Measurements from ENCODE around the gene CACNA2D4. TPM values are rescaled to one million over a fixed set of nuclear protein-coding genes. Genes with fewer than 3 reads are reported as not detected.

Gene CACNA2D4
- total RNA-seq, 1 experiment from 2014 or later = not detected

DNA sequence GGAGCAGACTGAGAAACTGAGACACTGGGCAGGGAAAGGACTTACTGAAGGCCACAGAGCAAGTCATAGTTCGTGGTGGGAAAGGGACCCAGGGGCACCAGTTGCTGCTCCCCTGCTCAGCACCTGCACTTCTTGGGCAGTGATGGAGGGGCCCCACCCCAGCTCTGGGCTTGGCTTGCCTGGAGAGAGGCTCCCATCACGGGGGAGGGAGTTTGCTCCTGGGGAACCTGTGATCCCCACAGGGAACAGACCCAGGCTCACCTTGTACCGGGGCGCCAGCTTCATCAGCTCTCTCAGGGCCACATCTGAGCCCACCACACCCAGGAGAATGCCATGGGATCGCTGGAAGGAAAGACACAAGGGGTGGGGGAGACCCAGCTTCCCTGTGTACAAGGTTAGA, 39.8 kb downstream of the CACNA2D4 start:
- ATAC-seq (no peak), DNase-seq (no peak)
- Histone ChIP-seq H3K4me3 (ENCODE audit: low read length) (no peak overlapping the region), H3K27me3 (ENCODE audit: low read length) (peaks cover 36% of the 10 kb centered on the region), H3K9me3 (ENCODE audit: low read length) (no peaks in the 10 kb centered on the region), H3F3A (ENCODE audit: low read length, unreplicated experiment) (no peaks in the 10 kb centered on the region), H3K9me2 (replicated peaks; ENCODE audit: low read length) (no peaks in the 10 kb centered on the region), H3K36me3 (ENCODE audit: low read depth, low read length) (no peaks in the 10 kb centered on the region), H4K20me1 (ENCODE audit: low read length) (no peaks in the 10 kb centered on the region), H3K79me2 (ENCODE audit: low read length) (no peaks in the 10 kb centered on the region), H2AFZ (ENCODE audit: low read length) (no peak overlapping the region), H3K4me2 (ENCODE audit: low read length) (no peak overlapping the region), H3K4me1 (ENCODE audit: insufficient read depth, low read length) (no peaks in the 10 kb centered on the region), H3K27ac (ENCODE audit: low read length) (no peak overlapping the region), H3K9ac (ENCODE audit: low read length) (no peak overlapping the region)
- TF ChIP-seq EZH2 (IDR thresholded peaks at IDR 0.05; ENCODE audit: low read length, unreplicated experiment) = no peak
- TF ChIP-seq EZH2phosphoT487 (IDR thresholded peaks at IDR 0.05; ENCODE audit: borderline replicate concordance, low read length) = no peak
- ChIA-PET CTCF (no interaction called here), POLR2A (ENCODE audit: unreplicated experiment) (no interaction called here)
- intact Hi-C loops (cut with micrococcal nuclease) = no loop called here
- BruUV-seq (replicated peaks) = no TSS peak

DNA sequence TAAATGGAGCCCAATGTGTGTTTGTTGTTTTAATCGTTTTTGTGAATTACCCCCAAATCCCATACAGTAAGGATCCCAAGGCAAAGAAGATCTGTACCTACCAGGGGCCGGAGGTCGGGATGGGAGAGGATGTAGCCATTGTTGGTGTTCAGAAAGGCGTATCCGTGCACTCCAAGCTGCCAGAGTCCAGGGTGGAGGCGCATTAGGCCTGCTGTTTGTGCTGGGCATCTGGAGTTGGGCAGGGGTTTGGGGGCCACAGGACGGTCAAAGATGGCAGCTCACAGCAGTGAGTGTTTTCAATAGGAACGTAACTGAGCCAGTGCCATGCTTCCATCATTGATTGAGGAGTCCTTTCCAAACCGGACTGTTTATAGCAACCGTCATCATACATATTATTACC, 40.2 kb downstream of the CACNA2D4 start:
- Histone ChIP-seq H3K9me3 (ENCODE audit: low read length) (no peaks in the 10 kb centered on the region), H3K27ac (ENCODE audit: low read length) (no peak overlapping the region), H3K4me3 (ENCODE audit: low read length) (no peak overlapping the region), H4K20me1 (ENCODE audit: low read length) (no peaks in the 10 kb centered on the region), H3K9ac (ENCODE audit: low read length) (no peak overlapping the region), H2AFZ (ENCODE audit: low read length) (no peak overlapping the region), H3K79me2 (ENCODE audit: low read length) (no peaks in the 10 kb centered on the region), H3F3A (ENCODE audit: low read length, unreplicated experiment) (no peaks in the 10 kb centered on the region), H3K27me3 (ENCODE audit: low read length) (peaks cover 37% of the 10 kb centered on the region), H3K9me2 (replicated peaks; ENCODE audit: low read length) (no peaks in the 10 kb centered on the region), H3K4me2 (ENCODE audit: low read length) (no peak overlapping the region), H3K36me3 (ENCODE audit: low read depth, low read length) (no peaks in the 10 kb centered on the region), H3K4me1 (ENCODE audit: insufficient read depth, low read length) (no peaks in the 10 kb centered on the region)
- ChIA-PET POLR2A (ENCODE audit: unreplicated experiment) (no interaction called here), CTCF (no interaction called here)
- TF ChIP-seq, protein P1, sequence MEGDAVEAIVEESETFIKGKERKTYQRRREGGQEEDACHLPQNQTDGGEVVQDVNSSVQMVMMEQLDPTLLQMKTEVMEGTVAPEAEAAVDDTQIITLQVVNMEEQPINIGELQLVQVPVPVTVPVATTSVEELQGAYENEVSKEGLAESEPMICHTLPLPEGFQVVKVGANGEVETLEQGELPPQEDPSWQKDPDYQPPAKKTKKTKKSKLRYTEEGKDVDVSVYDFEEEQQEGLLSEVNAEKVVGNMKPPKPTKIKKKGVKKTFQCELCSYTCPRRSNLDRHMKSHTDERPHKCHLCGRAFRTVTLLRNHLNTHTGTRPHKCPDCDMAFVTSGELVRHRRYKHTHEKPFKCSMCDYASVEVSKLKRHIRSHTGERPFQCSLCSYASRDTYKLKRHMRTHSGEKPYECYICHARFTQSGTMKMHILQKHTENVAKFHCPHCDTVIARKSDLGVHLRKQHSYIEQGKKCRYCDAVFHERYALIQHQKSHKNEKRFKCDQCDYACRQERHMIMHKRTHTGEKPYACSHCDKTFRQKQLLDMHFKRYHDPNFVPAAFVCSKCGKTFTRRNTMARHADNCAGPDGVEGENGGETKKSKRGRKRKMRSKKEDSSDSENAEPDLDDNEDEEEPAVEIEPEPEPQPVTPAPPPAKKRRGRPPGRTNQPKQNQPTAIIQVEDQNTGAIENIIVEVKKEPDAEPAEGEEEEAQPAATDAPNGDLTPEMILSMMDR (conservative IDR thresholded peaks at IDR 0.05; ENCODE audit: low read depth, low read length) = no peak
- no peak for TF ChIP-seq EZH2phosphoT487 (IDR thresholded peaks at IDR 0.05; ENCODE audit: borderline replicate concordance, low read length)
- no peak for TF ChIP-seq EZH2 (IDR thresholded peaks at IDR 0.05; ENCODE audit: low read length, unreplicated experiment)
- ATAC-seq (no peak), DNase-seq (no peak)
- no TSS peak for BruUV-seq (replicated peaks)
- intact Hi-C loops (cut with micrococcal nuclease) = no loop called here

DNA sequence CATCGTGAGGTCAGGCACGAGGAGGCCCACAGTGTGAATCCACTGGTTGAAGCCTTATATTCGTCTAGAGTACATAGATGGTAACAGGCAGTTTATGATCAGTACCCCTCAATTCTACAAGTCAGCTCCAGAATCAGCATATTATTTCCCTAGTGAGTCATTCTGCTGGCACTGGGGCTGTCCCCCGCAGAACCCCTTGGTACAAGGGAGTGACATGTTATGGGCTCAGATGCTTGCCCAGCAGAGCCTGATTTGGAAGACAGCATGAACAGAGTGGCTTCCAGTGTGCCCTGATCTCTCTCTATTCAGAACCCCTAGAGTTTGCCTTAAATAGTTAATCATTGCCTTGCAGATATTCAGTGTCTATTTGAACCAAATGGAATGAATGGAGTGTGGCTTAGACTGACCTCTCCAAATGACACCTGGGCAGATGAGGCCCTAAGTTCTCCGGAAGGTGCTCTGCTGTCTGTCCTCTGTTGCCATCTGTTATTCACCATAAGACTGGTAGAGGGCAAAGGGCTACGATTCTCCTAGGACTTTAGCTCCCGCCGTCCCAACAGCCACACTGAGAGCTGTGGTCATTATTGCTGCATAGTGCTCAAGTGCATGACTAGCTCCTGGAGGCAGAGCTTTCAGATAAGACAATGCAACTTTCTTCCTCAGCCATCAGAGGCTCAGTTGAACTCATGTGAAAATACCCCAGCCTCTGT, 41.1 kb downstream of the CACNA2D4 start:
- H3K36me3 ChIP-seq (ENCODE audit: low read depth, low read length) = no peaks in the 10 kb centered on the region
- H3K4me3 ChIP-seq (ENCODE audit: low read length) = no peak overlapping the region
- no peaks in the 10 kb centered on the region for H3K79me2 ChIP-seq (ENCODE audit: low read length)
- no peaks in the 10 kb centered on the region for H4K20me1 ChIP-seq (ENCODE audit: low read length)
- no peak for ATAC-seq
- H3F3A ChIP-seq (ENCODE audit: low read length, unreplicated experiment) = no peaks in the 10 kb centered on the region
- H3K9me2 ChIP-seq (replicated peaks; ENCODE audit: low read length) = no peaks in the 10 kb centered on the region
- no peaks in the 10 kb centered on the region for H3K4me1 ChIP-seq (ENCODE audit: insufficient read depth, low read length)
- no TSS peak for BruUV-seq (replicated peaks)
- no peak overlapping the region for H2AFZ ChIP-seq (ENCODE audit: low read length)
- DNase-seq = no peak
- no peak overlapping the region for H3K4me2 ChIP-seq (ENCODE audit: low read length)
- H3K9me3 ChIP-seq (ENCODE audit: low read length) = no peaks in the 10 kb centered on the region
- TF ChIP-seq EZH2 (IDR thresholded peaks at IDR 0.05; ENCODE audit: low read length, unreplicated experiment) (no peak), EZH2phosphoT487 (IDR thresholded peaks at IDR 0.05; ENCODE audit: borderline replicate concordance, low read length) (no peak)
- TF ChIP-seq, protein P1 (conservative IDR thresholded peaks at IDR 0.05; ENCODE audit: low read depth, low read length) = no peak
- ChIA-PET CTCF (no interaction called here), POLR2A (ENCODE audit: unreplicated experiment) (no interaction called here)
- no peak overlapping the region for H3K27ac ChIP-seq (ENCODE audit: low read length)
- H3K9ac ChIP-seq (ENCODE audit: low read length) = no peak overlapping the region
- H3K27me3 ChIP-seq (ENCODE audit: low read length) = peaks cover 40% of the 10 kb centered on the region
- intact Hi-C loops (cut with micrococcal nuclease) = no loop called here
